SKM-1 treated with dmso at 0.1 percent for 144 hours (cell line): Measurements from ENCODE around the gene SPIC.
"Not testable (repeated sequence)": the region's sequence is repeated elsewhere in the genome, so short reads cannot be mapped to it uniquely, and the experiment has no call there.

Experiments used
- DNase-seq: peaks from one replicate; lab custom pipeline; 2025; ENCODE audit not compliant: unreplicated experiment; lab: John Stamatoyannopoulos, UW

SPIC gene

GRCh38 chr12:101474711-101475386, at the start of gene SPIC:
TSS of gene SPIC (plus strand) at chr12:101475336. CDS start at chr12:101476905, 1,569 bp downstream.
- DNase-seq: no peak

DNA sequence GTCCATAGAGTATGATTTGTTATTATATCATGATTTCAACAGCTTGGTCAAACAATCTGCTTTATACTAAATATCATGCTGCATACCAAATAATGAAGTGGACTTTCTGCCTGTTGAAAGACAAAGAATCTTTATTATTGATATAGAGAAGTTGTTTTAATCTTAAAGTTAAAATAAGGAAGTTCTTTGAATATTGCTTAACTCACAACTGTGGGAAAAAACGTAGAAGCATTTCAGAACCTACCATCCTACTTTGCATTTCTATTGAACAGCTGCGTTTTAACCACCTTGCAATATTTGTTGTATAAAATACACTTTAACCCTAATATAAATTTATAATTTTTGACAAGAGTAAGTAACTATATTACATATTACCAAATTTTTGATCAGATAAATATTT, 44.7 kb upstream of the SPIC start:
- peak; percentile 39 for DNase-seq

DNA sequence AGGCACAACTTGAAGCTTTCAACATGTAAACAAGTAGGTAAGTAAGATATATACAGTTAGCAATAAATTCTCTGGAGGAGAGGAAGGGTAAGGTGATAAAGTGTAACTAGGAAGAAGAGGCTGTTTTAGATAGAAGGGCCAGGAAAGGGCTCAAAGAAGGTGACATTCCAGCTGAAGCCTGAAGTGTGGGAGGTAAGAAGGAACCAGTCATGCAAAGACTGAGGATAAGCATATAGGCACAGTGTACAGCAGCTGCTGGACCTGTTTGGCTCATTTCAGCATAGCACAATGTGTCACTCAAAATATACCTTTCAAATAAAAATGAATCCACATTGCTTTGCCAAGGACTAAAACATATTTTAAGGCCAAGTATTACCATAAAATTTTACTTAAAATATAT, 39.0 kb upstream of the SPIC start:
- DNase-seq: no peak

- DNase-seq: no peak
Observed at GRCh38 chr12:101439236-101439635, 35.9 kb upstream of the SPIC start.

GRCh38 chr12:101441461-101442224, 33.5 kb upstream of the SPIC start:
- peak; percentile 2 for DNase-seq

- DNase-seq: no peak
Observed at GRCh38 chr12:101455685-101456084, 19.5 kb upstream of the SPIC start.

DNA sequence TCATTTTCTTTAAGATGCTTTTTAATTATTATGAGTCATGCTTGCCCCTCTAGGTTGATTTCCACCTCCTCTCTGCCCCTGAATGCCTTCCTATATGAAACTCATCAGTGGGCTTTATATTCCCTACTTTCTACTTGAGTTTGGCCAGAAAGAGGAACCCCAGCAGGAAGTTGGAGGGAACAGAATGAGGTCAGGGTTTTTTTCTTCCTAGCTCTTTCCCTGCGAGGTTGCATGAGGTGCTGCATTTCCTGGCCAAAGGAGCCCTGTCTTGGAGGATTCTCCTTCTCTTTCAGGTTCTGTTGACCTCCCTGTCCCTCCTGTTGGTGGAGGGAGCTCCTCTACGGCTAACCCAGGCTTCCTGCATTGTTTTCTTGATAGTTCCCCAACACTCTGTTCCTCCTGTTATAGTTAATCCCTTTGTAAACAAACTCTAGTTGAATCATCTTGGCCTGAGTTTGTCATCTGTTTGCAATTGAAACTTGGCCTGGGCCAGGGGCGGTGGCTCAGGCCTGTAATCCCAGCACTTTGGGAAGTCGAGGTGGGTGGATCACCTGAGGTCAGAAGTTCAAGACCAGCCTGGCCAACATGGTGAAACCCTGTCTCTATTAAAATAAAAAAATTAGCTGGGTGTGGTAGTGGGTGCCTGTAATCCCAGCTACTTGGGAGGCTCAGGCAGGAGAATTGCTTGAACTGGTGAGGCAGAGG, 15.3 kb upstream of the SPIC start:
- peak; percentile 1 for DNase-seq

- no peak for DNase-seq
Observed at GRCh38 chr12:101468948-101469347, 6.2 kb upstream of the SPIC start.

DNA sequence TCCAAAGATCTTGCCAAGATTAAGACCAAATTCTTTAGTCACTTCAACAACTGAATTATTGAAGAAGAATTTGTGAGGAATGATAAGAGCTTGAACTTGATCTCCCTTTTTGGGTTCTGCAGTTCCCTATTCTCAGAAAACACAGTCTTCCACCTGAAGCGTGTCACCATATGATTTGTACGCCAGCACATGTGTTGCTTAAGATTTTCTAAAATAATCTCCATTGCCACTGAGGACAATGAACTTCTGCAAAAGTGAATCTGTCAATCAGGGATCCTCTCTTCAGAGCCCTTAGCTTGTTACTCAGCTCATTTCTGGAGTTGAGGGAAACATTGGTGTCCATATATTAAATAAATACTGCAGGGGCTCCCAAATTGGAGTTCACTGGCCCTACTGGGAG, 4.2 kb upstream of the SPIC start:
- DNase-seq: peak; percentile 39

GRCh38 chr12:101471878-101472277, 3.3 kb upstream of the SPIC start:
- DNase-seq: not testable (repeated sequence)

GRCh38 chr12:101474248-101474647, 888 bp upstream of the SPIC start:
- no peak for DNase-seq

DNA sequence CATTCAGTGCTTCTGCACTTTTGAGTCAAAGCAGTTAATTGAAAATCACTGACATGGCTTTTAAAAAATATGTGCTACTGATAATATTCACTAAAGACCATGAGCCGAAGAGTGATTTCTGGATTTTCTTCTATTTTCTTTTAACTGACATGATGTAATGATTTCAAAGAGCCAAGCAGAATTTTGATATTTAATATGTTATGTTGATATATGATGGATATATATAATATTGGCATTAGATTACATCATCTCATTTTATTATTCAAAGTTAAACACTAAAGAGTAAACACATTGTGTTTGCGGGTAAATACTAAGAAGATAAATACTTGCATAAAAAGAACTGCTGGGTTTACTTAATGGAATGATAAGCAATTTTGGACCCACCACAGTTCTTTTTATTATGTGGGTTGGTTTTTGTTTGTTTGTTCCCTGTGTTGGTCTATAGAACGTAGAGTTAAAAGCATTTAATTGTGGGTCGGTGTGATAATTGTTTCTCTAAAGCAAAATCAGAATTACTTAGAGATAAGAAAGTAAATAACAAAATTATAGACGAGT, 692 bp downstream of the SPIC start:
- DNase-seq: no peak

DNA sequence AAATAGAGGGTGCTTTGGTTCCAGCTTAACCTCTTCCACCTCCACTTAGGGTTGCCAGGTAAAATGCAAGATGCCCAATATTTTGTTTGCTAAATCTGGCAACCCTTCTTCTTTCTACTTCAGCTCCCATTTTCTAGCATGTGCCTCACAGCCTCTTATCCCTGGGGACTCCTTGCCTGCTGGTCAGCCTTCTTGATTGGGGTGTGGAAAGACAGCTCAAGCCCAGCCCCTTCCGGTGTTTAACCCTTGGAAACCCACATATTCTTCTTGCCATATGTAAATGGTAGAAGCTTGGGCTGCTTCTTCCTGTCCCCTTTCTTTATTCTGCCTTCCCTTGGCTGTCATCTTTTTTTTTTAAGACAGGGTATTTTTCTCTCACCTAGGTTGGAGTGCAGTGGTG, 5.7 kb downstream of the SPIC start:
- DNase-seq: no peak

DNA sequence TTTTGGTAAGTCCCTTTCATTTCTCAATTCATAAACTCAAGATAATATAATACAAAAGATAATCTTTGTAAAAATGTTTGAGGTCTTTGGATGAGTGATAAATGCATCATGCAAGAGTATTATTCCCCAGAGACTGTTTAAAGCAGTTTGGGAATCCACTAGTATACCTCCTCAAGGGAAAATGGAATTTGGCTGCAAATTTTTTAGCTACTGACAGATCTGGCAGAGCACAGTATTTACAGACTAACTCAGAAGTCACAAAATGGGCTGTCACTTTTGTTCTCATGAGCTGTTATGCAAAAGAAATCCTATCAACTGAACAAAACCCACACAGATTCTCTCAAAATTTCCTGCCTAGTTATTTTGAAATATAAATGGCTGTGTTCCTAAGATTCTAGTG, 9.9 kb downstream of the SPIC start:
- DNase-seq: no peak

DNA sequence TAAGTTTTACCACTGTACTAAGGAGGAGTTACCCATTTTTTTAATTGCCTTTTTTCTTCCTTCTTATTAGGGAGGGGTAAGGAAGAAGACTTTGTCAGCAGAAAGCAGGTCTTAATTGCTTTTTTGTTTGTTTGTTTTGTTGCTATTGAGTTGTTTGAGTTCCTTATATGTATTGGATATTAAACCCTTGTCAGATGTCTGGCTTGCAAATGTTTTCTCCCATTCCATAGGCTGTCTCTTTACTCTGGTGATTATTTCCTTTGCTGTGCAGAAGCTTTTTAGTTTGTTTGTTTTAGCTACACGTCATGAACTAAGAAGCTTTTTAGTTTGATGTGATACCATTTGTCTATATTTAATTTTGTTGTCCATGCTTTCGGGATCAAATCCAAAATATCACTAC, 13.3 kb downstream of the SPIC start:
- DNase-seq: no peak

DNA sequence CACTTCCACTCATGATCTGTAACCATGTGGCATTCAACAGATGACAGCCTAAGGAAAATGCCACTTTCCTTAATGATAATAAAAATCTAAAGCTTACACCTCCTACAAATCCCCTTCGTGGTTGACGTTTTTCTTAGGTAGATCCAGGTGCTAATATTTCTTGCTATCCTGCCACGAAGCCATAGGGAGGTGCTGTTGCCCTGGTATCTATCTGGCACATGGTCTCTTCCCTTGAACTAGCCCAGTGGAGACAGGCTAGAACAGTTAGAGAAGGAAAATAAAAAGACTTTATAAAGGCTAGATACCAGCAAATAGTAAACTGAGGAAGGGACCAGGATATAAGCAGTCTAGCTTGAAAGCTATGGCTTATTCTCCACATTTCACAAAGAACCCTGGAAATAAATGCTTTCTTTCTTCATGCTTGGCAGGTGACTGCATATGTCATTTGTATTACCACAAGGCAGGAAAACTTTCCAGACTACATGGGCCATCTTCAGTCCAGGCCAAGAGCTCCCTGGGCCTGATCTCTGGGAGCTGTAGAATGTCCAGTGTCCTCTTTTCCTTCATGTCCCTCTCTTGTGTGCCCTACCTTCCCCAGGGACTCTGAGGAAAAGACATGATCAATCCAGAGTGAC, 15.3 kb downstream of the SPIC start:
- DNase-seq: peak; percentile 15

- no peak for DNase-seq
Observed at GRCh38 chr12:101491329-101491728, 16.2 kb downstream of the SPIC start.

GRCh38 chr12:101493556-101493955, 18.4 kb downstream of the SPIC start:
- DNase-seq: no peak

- DNase-seq: no peak
Observed at GRCh38 chr12:101498252-101498651, 23.1 kb downstream of the SPIC start.

GRCh38 chr12:101501410-101501995, 26.4 kb downstream of the SPIC start:
- DNase-seq: no peak

GRCh38 chr12:101521136-101521535, 46.0 kb downstream of the SPIC start:
- DNase-seq: no peak
